ENCODE measurements around the gene BUB1B.

- TF ChIP-seq CTCF (IDR thresholded peaks at IDR 0.05) = no peak
- TF ChIP-seq REST (IDR thresholded peaks at IDR 0.05; ENCODE audit: insufficient read depth in 1 of 2, low read depth in 2 of 2, low read length in 1 of 2) = no peak
- TF ChIP-seq POLR2AphosphoS5 (IDR thresholded peaks at IDR 0.05; ENCODE audit: low read depth, low read length) = no peak
These were observed 37.7 kb downstream of the BUB1B start for GRCh38 chr15:40198355-40199085.

All from Panc1 (cell line).